HG02642 (cell line): ENCODE results near the gene SMIM5.

Experiments used
- ATAC-seq: cut with Tn5 transposase; IDR thresholded peaks from one replicate; pipeline ENCODE4 v1.9.1; 2021; ENCODE audit warnings: mild to moderate bottlenecking; ENCODE audit not compliant: unreplicated experiment, poor library complexity

SMIM5 gene

GRCh38 chr17:75638893-75639292, 5.7 kb downstream of the SMIM5 start:
- no peak for ATAC-seq

- ATAC-seq: no peak
Observed at GRCh38 chr17:75639327-75639726, 6.1 kb downstream of the SMIM5 start.

- no peak for ATAC-seq
Observed at GRCh38 chr17:75639771-75640555, 6.7 kb downstream of the SMIM5 start.

GRCh38 chr17:75640556-75641119, 7.4 kb downstream of the SMIM5 start:
- no peak for ATAC-seq

- no peak for ATAC-seq
Observed at GRCh38 chr17:75641343-75641742, 8.1 kb downstream of the SMIM5 start.

- no peak for ATAC-seq
Observed at GRCh38 chr17:75642182-75642783, 9.0 kb downstream of the SMIM5 start.

DNA sequence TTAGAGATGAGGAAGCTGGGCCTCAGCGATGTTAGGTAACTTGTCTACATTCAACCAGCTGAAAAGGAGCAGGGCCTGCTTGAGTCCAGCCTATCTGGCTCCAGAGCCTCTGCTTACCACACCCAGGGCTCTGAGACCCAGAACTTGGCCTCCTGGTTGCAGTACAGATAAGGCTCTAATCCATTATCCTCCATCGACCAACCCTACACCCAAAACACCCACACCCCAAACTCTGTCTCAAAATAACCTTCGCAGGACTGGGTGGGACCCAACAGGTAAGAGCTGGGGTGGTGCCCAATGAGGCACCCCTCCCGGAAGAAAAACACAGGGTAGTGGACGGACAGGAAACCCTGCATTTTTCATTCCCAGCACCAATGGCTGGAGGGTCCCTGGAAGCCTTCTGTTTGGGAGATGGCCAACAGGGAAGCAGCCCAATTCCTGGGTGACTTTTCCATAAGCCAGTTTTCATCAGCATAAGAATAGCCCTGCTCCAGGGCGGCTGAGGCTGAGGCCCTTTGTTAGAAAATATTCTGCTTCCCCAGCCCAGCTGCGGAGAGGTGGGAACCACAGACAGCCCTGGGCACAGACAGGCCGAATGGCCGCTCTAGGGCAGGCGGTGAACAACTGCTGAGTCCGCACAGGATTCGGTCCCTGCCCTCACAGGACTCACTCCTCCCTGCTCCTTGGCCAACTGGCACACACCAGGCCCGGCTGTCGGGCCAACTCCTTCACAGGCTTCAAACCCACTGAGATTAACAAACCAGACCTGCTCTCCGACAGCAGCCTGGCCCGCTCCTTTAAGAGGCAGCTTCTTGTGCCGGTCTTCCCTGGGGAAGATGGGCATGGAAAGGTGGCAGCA, 9.8 kb downstream of the SMIM5 start:
- no peak for ATAC-seq

DNA sequence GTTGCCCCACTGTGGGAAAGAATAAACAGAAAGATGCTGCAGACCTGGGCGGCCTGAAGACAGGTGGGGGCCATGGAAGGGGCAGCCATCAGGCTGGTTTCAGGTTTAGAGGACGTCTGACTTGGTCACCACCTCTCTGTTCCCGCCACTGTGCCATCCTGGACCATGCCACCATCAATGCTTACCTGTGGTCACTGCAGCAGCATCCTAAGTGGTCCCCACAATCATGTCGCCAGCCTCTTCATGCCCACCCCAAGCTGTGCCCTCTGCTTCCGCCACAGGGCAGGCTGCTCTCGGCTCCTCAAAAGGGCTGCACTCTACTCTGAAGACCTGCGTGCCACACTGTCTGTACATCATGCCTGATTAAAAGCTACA, 10.4 kb downstream of the SMIM5 start:
- no peak for ATAC-seq

DNA sequence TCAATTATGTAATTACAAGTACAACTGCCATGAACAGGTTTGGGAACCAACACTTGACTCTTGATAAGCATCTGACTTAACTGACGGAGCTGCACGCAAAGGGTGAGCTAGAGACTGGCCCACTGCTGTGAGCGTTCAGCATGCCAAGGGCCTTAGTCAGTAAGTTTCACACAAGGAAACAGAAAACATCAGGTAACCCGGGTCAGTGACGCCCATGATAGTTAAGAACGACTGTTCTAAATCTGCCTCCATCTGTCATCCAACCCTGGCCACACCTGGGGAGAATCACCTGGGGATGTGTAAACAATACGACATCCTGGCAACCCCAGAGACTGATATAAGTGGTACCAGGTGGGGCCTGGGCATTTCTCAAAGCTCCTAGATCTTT, 12.3 kb downstream of the SMIM5 start:
- ATAC-seq: no peak

DNA sequence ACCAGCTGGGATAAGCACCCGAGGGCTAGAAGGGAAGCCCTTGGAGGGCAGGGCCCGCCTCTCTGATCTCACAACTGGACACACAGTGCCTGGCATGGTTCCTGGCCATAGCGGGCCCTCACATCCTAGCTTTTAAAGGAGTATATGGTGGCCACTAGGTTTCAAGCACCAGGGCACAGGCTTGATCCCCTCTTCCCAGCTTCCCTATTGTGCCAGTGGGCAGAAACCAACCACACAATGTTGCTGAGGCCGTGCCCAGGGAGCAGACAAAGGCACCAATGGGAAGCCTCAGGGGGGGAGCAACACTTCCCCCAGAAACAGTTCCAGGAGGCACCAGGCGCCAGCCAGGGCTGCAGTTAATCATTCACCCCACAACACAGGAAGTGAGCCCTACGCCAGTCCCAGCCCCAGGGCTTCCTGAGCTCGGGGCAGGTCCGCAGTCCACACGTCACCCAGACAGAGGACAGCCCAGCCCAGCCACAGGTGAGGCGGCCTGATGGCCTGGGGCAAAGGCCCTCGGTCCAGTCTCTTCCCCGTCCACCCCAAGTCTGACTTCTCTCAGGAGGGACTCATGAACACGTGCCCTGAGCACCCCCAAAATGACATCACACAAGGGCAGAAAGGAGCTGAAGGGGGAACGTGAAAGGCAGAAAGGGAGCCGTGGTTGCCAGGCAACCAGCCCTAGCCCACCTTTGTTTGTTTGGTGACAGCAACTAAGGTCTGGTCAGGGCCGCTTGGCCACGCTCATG, 12.8 kb downstream of the SMIM5 start:
- ATAC-seq: peak; percentile 86

- no peak for ATAC-seq
Observed at GRCh38 chr17:75646638-75646992, 13.4 kb downstream of the SMIM5 start.

GRCh38 chr17:75647061-75647460, 13.8 kb downstream of the SMIM5 start:
- no peak for ATAC-seq

GRCh38 chr17:75647921-75648320, 14.7 kb downstream of the SMIM5 start:
- ATAC-seq: no peak

DNA sequence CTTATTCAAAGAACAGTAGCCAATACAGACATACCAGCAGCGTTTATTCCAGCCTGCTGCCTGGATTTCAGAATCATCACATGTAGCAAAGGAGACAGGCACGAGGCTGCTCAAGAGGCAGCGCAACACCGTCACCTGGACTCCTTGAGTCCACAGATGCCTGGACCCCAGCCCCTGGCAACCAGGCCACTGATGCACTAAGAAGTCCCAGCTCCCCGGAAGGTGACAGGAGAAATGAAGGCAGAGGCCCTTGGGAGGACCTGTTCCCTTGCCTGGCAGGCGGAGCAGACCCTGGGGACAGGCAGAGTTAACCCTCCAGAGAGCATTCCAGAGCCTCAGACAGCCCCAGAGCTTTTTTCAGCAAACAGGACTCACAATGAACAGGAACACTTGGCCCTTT, 16.5 kb downstream of the SMIM5 start:
- no peak for ATAC-seq

- ATAC-seq: no peak
Observed at GRCh38 chr17:75650874-75651273, 17.6 kb downstream of the SMIM5 start.

GRCh38 chr17:75652341-75652740, 19.1 kb downstream of the SMIM5 start:
- ATAC-seq: no peak

- ATAC-seq: no peak
Observed at GRCh38 chr17:75652934-75653549, 19.8 kb downstream of the SMIM5 start.

- no peak for ATAC-seq
Observed at GRCh38 chr17:75654176-75654575, 20.9 kb downstream of the SMIM5 start.

DNA sequence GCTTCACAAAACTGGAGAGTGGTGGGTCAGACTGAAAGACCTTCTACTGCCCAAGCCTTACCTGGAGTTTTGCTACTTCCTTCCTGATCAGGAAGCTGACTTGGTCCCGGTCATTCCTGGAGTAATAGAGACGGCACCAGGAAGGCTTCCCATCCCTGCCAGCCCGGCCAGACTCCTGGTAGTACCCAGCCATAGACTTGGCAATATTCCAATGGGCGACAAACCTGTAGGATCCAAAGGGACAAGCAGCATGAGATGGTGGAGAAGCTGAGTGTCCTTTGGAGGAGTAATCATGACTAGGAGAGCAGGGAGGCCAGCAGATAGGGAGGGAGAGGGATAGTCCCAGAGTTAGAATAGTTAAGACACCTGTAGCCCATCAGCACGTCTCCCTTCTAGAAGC, 25.0 kb downstream of the SMIM5 start:
- no peak for ATAC-seq

- ATAC-seq: no peak
Observed at GRCh38 chr17:75661531-75661930, 28.3 kb downstream of the SMIM5 start.
